CD4-positive, alpha-beta T cell (primary cell): ENCODE results near the gene PET100. TPM values are rescaled to one million over a fixed set of nuclear protein-coding genes. Genes with fewer than 3 reads are reported as not detected.

Source experiments
- ATAC-seq: fragments of 200-7000 bp; cut with Tn5 transposase; one replicate; pipeline ENCODE4 v1.10.0; 2022; ENCODE audit warnings: mild to moderate bottlenecking; ENCODE audit not compliant: poor library complexity
- CTCF ChIA-PET: fragments of 350-600 bp; sonication (Branson Sonifier 250); formaldehyde crosslinking; loops from one replicate; lab custom pipeline; 2021; ENCODE audit warnings: antibody characterized with exemption, inconsistent platforms; lab: Charles Lee
- POLR2A ChIA-PET: fragments of 350-600 bp; sonication (Branson Sonifier 250); formaldehyde crosslinking; loops from one replicate; lab custom pipeline; 2021; ENCODE audit warnings: antibody characterized with exemption, inconsistent platforms; lab: Charles Lee
- DNase-seq, 14 experiments: peaks; one replicate each; pipeline ENCODE4 v3.0.0-alpha.2; 2013 to 2020; ENCODE audit warnings: mixed read lengths in 2 of 14
- H3K27ac ChIP-seq, 2 donors: one replicate each; pipeline versions ENCODE4 v1.5.1 to v1.7.0; 2013; ENCODE audit warnings: low read length in 2 of 2, low read depth in 1 of 2, mild to moderate bottlenecking in 1 of 2
- H3K27me3 ChIP-seq, 2 experiments: 1 replicate in 1 of 2; 2 replicates in 1 of 2; pipeline versions ENCODE4 v1.6.1 to v1.7.0; 2013; ENCODE audit warnings: low read length in 2 of 2, control low read depth in 1 of 2, mild to moderate bottlenecking in 1 of 2, moderate library complexity in 1 of 2; ENCODE audit not compliant: insufficient read depth in 2 of 2, control insufficient read depth in 1 of 2
- H3K36me3 ChIP-seq: one replicate; pipeline ENCODE4 v1.6.1; 2013; ENCODE audit warnings: low read length, control low read depth; ENCODE audit not compliant: insufficient read depth
- H3K4me1 ChIP-seq: one replicate; pipeline ENCODE4 v1.6.1; 2013; ENCODE audit warnings: low read length, control low read depth; ENCODE audit not compliant: insufficient read depth
- H3K4me3 ChIP-seq: one replicate; pipeline ENCODE4 v1.5.1; 2013; ENCODE audit warnings: mild to moderate bottlenecking, low read length, moderate library complexity
- H3K9me3 ChIP-seq, 2 experiments: 1 replicate in 1 of 2; 2 replicates in 1 of 2; pipeline versions ENCODE4 v1.6.1 to v1.7.0; 2013; ENCODE audit warnings: low read length in 2 of 2, mild to moderate bottlenecking in 2 of 2, control low read depth in 1 of 2, moderate library complexity in 1 of 2; ENCODE audit not compliant: control insufficient read depth in 1 of 2, insufficient read depth in 1 of 2
- H3K27ac Mint-ChIP-seq: one replicate; pipeline ENCODE4 v1.8.0; 2020; ENCODE audit warnings: mixed read lengths
- H3K27me3 Mint-ChIP-seq: one replicate; pipeline ENCODE4 v1.8.0; 2021; ENCODE audit warnings: mixed read lengths
- H3K36me3 Mint-ChIP-seq: one replicate; pipeline ENCODE4 v1.8.0; 2021; ENCODE audit warnings: low read depth, mixed read lengths
- H3K4me1 Mint-ChIP-seq: one replicate; pipeline ENCODE4 v1.8.0; 2021; ENCODE audit warnings: low read depth, mixed read lengths
- H3K4me3 Mint-ChIP-seq: one replicate; pipeline ENCODE4 v1.8.0; 2020; ENCODE audit warnings: mild to moderate bottlenecking, mixed read lengths
- H3K9me3 Mint-ChIP-seq: one replicate; pipeline ENCODE4 v1.8.0; 2020; ENCODE audit warnings: mixed read lengths
- intact Hi-C, 2 experiments: fragments of 100-400 bp; cut with DNase I in 1 of 2; cut with micrococcal nuclease in 1 of 2; formaldehyde crosslinking; loops; one replicate each; pipeline versions ENCODE4 v1.15.1 to v1.9.0; 2023 to 2025; cut with DNase I, micrococcal nuclease
- total RNA-seq, 174 experiments: library from RNA in 2 of 174; stranded (reverse) in 2 of 174; gene quantifications; one replicate each; pipeline ENCODE4 v1.2.3 and lab custom pipeline; 2021 to 2026
- TF ChIP-seq, protein P1 (sequence below): fragments of 200-600 bp; IDR thresholded peaks from one replicate; pipeline ENCODE4 v1.8.0; 2022; ENCODE audit warnings: antibody characterized with exemption, mild to moderate bottlenecking

PET100 gene
- total RNA-seq, 2 experiments from 2014 or later = 178 to 188 TPM

DNA sequence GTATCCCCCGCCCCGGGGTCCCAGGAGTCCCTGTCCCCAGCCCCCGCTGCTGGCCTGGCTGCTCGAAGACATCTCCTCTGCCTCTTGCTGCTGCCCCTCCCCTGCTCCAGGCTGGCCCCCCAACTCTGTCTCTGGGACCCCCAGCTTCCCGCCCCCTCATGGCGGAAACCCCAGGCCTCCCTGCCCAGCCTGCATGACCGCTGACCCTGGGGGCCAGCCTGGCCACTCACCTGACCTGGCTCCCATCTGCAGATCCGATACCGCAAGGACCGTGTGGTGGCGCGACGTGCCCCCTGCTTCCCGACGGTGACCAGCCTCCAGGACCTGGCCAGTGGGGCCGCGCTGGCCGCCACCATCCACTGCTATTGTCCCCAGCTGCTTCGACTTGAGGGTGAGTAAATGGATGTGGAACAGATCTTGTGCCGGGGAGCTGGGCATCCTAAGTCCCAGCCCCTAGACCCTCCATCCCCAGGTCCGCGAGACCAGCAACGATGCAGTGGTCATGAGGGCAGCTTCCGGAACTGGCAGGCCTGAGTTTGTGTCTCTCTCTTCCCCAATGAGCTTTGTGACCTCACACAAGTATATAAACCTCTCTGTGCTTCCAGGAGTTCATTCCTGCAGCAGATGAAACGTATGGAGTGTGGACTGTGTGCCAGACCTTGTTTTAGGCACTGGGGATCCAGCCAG, 21.6 kb upstream of the PET100 start:
- Mint-ChIP-seq H3K27me3 (peaks cover 15% of the 10 kb centered on the region), H3K4me1 (no peaks in the 10 kb centered on the region), H3K9me3 (no peaks in the 10 kb centered on the region), H3K36me3 (no peaks in the 10 kb centered on the region), H3K27ac (no peak overlapping the region), H3K4me3 (no peak overlapping the region)
- ATAC-seq (no peak), DNase-seq (no peak)
- ChIA-PET CTCF (no interaction called here), POLR2A (interaction anchor here (1.0 kb wide), 1 partner anchor 21 kb away, joined by 3 read pairs; the partner anchor contains the start of genes PET100 and XAB2)
- H3K36me3 ChIP-seq = no peaks in the 10 kb centered on the region
- TF ChIP-seq, protein P1, sequence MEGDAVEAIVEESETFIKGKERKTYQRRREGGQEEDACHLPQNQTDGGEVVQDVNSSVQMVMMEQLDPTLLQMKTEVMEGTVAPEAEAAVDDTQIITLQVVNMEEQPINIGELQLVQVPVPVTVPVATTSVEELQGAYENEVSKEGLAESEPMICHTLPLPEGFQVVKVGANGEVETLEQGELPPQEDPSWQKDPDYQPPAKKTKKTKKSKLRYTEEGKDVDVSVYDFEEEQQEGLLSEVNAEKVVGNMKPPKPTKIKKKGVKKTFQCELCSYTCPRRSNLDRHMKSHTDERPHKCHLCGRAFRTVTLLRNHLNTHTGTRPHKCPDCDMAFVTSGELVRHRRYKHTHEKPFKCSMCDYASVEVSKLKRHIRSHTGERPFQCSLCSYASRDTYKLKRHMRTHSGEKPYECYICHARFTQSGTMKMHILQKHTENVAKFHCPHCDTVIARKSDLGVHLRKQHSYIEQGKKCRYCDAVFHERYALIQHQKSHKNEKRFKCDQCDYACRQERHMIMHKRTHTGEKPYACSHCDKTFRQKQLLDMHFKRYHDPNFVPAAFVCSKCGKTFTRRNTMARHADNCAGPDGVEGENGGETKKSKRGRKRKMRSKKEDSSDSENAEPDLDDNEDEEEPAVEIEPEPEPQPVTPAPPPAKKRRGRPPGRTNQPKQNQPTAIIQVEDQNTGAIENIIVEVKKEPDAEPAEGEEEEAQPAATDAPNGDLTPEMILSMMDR = no peak
- no peak overlapping the region for H3K27ac ChIP-seq
- H3K4me1 ChIP-seq = peaks cover 2% of the 10 kb centered on the region
- no peak overlapping the region for H3K4me3 ChIP-seq
- H3K27me3 ChIP-seq = peaks cover 0 to 2% of the 10 kb centered on the region in 2 experiments
- intact Hi-C loops = no loop called here
- peaks cover 0 to 11% of the 10 kb centered on the region in 2 experiments for H3K9me3 ChIP-seq

DNA sequence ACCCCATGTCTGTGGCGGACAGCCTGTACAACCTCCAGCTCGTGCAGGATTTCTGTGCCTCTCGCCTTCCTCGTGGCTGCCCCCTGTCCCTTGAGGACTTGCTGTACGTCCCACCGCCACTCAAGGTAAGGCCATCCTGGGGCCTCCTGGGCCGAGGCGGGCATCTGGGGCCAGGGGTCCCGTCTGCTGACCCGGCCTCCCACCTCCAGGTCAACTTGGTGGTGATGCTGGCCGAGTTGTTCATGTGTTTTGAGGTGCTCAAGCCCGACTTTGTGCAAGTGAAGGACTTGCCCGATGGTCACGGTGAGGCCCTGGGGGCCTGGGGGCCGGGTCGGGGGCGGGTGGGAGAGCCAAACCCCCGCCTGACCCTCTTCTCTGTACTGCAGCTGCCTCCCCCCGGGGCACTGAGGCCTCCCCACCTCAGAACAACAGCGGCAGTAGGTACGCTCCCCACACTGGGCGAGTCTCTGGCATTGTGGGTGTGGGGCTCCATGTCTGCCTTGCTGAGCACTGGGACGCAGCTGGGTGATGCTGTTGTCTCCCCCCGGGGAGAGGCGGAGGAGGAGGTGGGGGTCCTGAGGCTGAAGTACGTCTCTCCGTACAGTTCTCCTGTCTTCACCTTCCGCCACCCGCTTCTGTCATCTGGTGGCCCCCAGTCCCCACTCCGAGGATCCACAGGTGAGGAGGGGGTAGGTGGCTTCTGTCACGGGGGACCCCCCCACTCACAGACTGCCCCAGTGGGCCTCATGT, 18.9 kb upstream of the PET100 start:
- Histone ChIP-seq H3K4me1 (peaks cover 2% of the 10 kb centered on the region), H3K36me3 (no peaks in the 10 kb centered on the region), H3K4me3 (no peak overlapping the region), H3K9me3 (peaks cover 0 to under 1% of the 10 kb centered on the region in 2 experiments), H3K27me3 (no peaks in the 10 kb centered on the region), H3K27ac (no peak overlapping the region)
- no peak overlapping the region for H3K4me3 Mint-ChIP-seq
- POLR2A ChIA-PET = no interaction called here
- no peaks in the 10 kb centered on the region for H3K36me3 Mint-ChIP-seq
- intact Hi-C loops = no loop called here
- H3K4me1 Mint-ChIP-seq = no peaks in the 10 kb centered on the region
- ATAC-seq = no peak
- TF ChIP-seq, protein P1 = no peak
- CTCF ChIA-PET = no interaction called here
- peaks cover 2% of the 10 kb centered on the region for H3K27me3 Mint-ChIP-seq
- no peak overlapping the region for H3K27ac Mint-ChIP-seq
- no peak for DNase-seq
- H3K9me3 Mint-ChIP-seq = no peaks in the 10 kb centered on the region

DNA sequence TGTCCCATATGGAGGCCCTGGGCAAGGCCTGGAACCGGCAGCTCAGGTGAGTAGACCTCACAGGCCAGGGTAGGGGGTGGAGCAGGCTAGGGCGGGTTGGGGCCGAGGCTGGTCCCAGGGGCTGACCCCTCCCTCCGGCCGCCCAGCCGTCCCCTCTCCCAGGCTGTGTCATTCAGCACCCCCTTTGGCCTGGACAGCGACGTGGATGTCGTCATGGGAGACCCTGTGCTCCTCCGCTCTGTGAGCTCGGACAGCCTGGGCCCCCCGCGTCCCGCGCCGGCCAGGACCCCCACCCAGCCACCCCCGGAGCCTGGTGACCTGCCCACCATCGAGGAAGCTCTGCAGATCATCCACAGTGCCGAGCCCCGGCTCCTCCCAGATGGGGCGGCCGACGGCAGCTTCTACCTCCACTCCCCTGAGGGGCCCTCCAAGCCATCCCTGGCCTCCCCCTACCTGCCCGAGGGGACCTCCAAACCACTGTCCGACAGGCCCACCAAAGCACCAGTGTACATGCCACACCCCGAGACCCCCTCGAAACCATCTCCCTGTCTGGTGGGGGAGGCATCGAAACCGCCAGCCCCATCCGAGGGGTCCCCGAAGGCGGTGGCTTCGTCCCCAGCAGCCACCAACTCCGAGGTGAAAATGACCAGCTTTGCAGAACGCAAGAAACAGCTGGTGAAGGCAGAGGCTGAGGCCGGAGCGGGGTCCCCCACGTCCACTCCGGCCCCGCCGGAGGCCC, 17.9 kb upstream of the PET100 start:
- H3K36me3 Mint-ChIP-seq = no peaks in the 10 kb centered on the region
- H3K4me1 ChIP-seq = peaks cover 2% of the 10 kb centered on the region
- CTCF ChIA-PET = no interaction called here
- no peak overlapping the region for H3K4me3 ChIP-seq
- no peaks in the 10 kb centered on the region for H3K9me3 Mint-ChIP-seq
- no peaks in the 10 kb centered on the region for H3K4me1 Mint-ChIP-seq
- no peak overlapping the region for H3K27ac Mint-ChIP-seq
- no peak overlapping the region for H3K27ac ChIP-seq
- intact Hi-C loops = no loop called here
- H3K27me3 ChIP-seq = no peaks in the 10 kb centered on the region
- POLR2A ChIA-PET = no interaction called here
- no peak overlapping the region for H3K4me3 Mint-ChIP-seq
- H3K9me3 ChIP-seq = no peaks in the 10 kb centered on the region
- ATAC-seq (no peak), DNase-seq (no peak)
- TF ChIP-seq, protein P1 = no peak
- H3K36me3 ChIP-seq = no peaks in the 10 kb centered on the region
- H3K27me3 Mint-ChIP-seq = no peaks in the 10 kb centered on the region
